ENCODE measurements around the gene SPCS1. TPM values are rescaled to one million over a fixed set of nuclear protein-coding genes. Genes with fewer than 3 reads are reported as not detected.

SPCS1 gene
- polyA plus RNA-seq, 1 donor (not counting 4 experiments of a cell fraction or from before 2014, with no cell fraction given), result 140 TPM

GRCh38 chr3:52719618-52720017, 13.7 kb downstream of the SPCS1 start:
- no peaks in the 10 kb centered on the region for H4K20me1 ChIP-seq (ENCODE audit: control insufficient read depth, extremely low read depth, insufficient read depth, low read length)
- H3K27me3 ChIP-seq (ENCODE audit: control insufficient read depth, extremely low read depth, insufficient read depth, low read length), result no peaks in the 10 kb centered on the region
- H3K36me3 ChIP-seq (ENCODE audit: control insufficient read depth in 2 of 2, extremely low read depth in 1 of 2, insufficient read depth in 2 of 2, low read length in 2 of 2), result peaks cover 0 to 7% of the 10 kb centered on the region in 2 experiments
- H3K79me2 ChIP-seq (ENCODE audit: control insufficient read depth, insufficient read depth, low read length), result no peaks in the 10 kb centered on the region
- H3K4me1 ChIP-seq (ENCODE audit: control insufficient read depth, extremely low read depth, insufficient read depth, low read length), result no peaks in the 10 kb centered on the region
- no peak overlapping the region for H3K4me3 ChIP-seq (ENCODE audit: control insufficient read depth in 2 of 3, extremely low read depth in 1 of 3, insufficient read depth in 2 of 3, low read depth in 1 of 3, low read length in 3 of 3)
- H2AFZ ChIP-seq (ENCODE audit: control insufficient read depth, low read length), result no peak overlapping the region
- H3K9me3 ChIP-seq (ENCODE audit: control insufficient read depth, low read depth, low read length), result no peaks in the 10 kb centered on the region
- no peak for TF ChIP-seq EZH2 (IDR thresholded peaks at IDR 0.05; ENCODE audit: low read length)
- TF ChIP-seq, protein P1, sequence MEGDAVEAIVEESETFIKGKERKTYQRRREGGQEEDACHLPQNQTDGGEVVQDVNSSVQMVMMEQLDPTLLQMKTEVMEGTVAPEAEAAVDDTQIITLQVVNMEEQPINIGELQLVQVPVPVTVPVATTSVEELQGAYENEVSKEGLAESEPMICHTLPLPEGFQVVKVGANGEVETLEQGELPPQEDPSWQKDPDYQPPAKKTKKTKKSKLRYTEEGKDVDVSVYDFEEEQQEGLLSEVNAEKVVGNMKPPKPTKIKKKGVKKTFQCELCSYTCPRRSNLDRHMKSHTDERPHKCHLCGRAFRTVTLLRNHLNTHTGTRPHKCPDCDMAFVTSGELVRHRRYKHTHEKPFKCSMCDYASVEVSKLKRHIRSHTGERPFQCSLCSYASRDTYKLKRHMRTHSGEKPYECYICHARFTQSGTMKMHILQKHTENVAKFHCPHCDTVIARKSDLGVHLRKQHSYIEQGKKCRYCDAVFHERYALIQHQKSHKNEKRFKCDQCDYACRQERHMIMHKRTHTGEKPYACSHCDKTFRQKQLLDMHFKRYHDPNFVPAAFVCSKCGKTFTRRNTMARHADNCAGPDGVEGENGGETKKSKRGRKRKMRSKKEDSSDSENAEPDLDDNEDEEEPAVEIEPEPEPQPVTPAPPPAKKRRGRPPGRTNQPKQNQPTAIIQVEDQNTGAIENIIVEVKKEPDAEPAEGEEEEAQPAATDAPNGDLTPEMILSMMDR (optimal IDR thresholded peaks at IDR 0.05 in 1 of 3, IDR thresholded peaks at IDR 0.05 in 1 of 3, conservative IDR thresholded peaks at IDR 0.05 in 1 of 3; ENCODE audit: extremely low read depth in 1 of 3, insufficient read depth in 2 of 3, low read length in 3 of 3), result no peak
- no peaks in the 10 kb centered on the region for H3K9me1 ChIP-seq (ENCODE audit: control insufficient read depth, extremely low read depth, insufficient read depth, low read length)
- H3K27ac ChIP-seq (ENCODE audit: control insufficient read depth, insufficient read depth, low read length), result no peak overlapping the region
- DNase-seq (ENCODE audit: low read depth, low spot score), result no peak
- no peak for FAIRE-seq
- no peak overlapping the region for H3K4me2 ChIP-seq (ENCODE audit: control insufficient read depth, extremely low read depth, insufficient read depth, low read depth, low read length)
- H3K9ac ChIP-seq (ENCODE audit: control insufficient read depth, extremely low read depth, insufficient read depth, low read length), result no peak overlapping the region
- dilution Hi-C loops (cut with MboI; ENCODE audit: extremely low pct_ligation_motif_present, low sequenced_read_pairs), result no loop called here

DNA sequence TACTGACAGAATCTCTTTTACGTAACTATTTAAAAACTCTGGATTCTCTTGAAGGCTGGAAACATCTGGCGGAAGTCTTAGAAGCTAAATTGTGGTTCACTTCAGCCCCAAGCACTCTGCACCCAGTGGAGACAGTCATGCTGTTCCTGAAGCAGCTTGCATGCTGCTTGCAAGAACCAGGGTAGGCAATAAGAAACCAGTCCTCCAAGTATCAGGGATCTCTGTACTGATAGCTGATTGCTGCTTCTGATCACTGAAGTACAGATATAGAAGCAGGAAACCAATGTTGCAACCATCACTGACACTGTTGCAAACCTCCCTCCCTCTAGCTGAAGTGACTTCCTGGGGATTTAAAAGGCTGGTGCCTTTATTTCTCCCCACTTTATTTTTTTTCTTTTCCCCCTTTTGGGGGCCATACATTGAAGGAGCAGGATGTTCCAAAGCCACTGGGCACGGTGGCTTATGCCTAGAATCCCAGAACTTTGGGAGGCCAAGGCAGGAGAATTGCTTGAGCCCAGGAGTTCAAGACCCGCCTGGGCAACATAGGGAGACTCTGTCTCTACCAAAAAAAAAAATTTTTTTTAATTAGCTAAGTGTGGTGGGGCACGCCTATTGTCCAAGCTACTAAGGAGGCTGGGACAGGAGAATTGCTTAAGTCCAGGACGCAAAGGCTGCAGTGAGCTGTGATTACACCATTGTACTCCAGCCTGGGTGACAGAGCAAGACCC, 15.3 kb downstream of the SPCS1 start:
- FAIRE-seq, result no peak
- Histone ChIP-seq H3K9me1 (ENCODE audit: control insufficient read depth, extremely low read depth, insufficient read depth, low read length) (no peaks in the 10 kb centered on the region), H3K36me3 (ENCODE audit: control insufficient read depth in 2 of 2, extremely low read depth in 1 of 2, insufficient read depth in 2 of 2, low read length in 2 of 2) (peaks cover 0 to 7% of the 10 kb centered on the region in 2 experiments), H3K27ac (ENCODE audit: control insufficient read depth, insufficient read depth, low read length) (no peak overlapping the region), H3K79me2 (ENCODE audit: control insufficient read depth, insufficient read depth, low read length) (no peaks in the 10 kb centered on the region), H3K4me2 (ENCODE audit: control insufficient read depth, extremely low read depth, insufficient read depth, low read depth, low read length) (no peak overlapping the region), H3K27me3 (ENCODE audit: control insufficient read depth, extremely low read depth, insufficient read depth, low read length) (no peaks in the 10 kb centered on the region), H3K4me3 (ENCODE audit: control insufficient read depth in 2 of 3, extremely low read depth in 1 of 3, insufficient read depth in 2 of 3, low read depth in 1 of 3, low read length in 3 of 3) (no peak overlapping the region), H2AFZ (ENCODE audit: control insufficient read depth, low read length) (no peak overlapping the region), H3K4me1 (ENCODE audit: control insufficient read depth, extremely low read depth, insufficient read depth, low read length) (no peaks in the 10 kb centered on the region), H3K9ac (ENCODE audit: control insufficient read depth, extremely low read depth, insufficient read depth, low read length) (no peak overlapping the region), H4K20me1 (ENCODE audit: control insufficient read depth, extremely low read depth, insufficient read depth, low read length) (no peaks in the 10 kb centered on the region), H3K9me3 (ENCODE audit: control insufficient read depth, low read depth, low read length) (no peaks in the 10 kb centered on the region)
- no peak for DNase-seq (ENCODE audit: low read depth, low spot score)
- dilution Hi-C loops (cut with MboI; ENCODE audit: extremely low pct_ligation_motif_present, low sequenced_read_pairs), result no loop called here
- TF ChIP-seq, protein P1 (optimal IDR thresholded peaks at IDR 0.05 in 1 of 3, IDR thresholded peaks at IDR 0.05 in 1 of 3, conservative IDR thresholded peaks at IDR 0.05 in 1 of 3; ENCODE audit: extremely low read depth in 1 of 3, insufficient read depth in 2 of 3, low read length in 3 of 3), result no peak
- no peak for TF ChIP-seq EZH2 (IDR thresholded peaks at IDR 0.05; ENCODE audit: low read length)

All from keratinocyte (primary cell).